GM13976 (cell line): ENCODE measurements around the gene RARS2.
"Not testable (repeated sequence)": the region's sequence is repeated elsewhere in the genome, so short reads cannot be mapped to it uniquely, and the experiment has no call there.

Experiments
- DNase-seq: peaks from one replicate; pipeline ENCODE4 v3.0.0; 2012; ENCODE audit warnings: low spot score
- CTCF ChIP-seq: IDR thresholded peaks from 2 replicates; pipeline ENCODE4 v1.5.1; 2012; ENCODE audit warnings: borderline replicate concordance, mild to moderate bottlenecking; ENCODE audit not compliant: insufficient read depth; ENCODE audit errors: extremely low read depth, missing control alignments, control extremely low read depth
- in situ Hi-C: fragments of 300-500 bp; cut with MboI; formaldehyde crosslinking; loops from one replicate; pipeline ENCODE4 v1.12.0; 2022; ENCODE audit warnings: low sequenced_read_pairs, mixed read lengths, inconsistent platforms; ENCODE audit not compliant: unreplicated experiment

Gene RARS2

GRCh38 chr6:87628881-87629280 is 39.1 kb upstream of the RARS2 start:
- no peak for DNase-seq
- in situ Hi-C loops: no loop called here
- TF ChIP-seq CTCF: no peak

GRCh38 chr6:87628424-87628823 is 38.6 kb upstream of the RARS2 start:
- in situ Hi-C loops: no loop called here
- DNase-seq: peak; percentile 28
- no peak for TF ChIP-seq CTCF

- TF ChIP-seq CTCF: no peak
- in situ Hi-C loops: no loop called here
- DNase-seq: no peak
Measured at GRCh38 chr6:87623248-87623647, 33.5 kb upstream of the RARS2 start.

DNA sequence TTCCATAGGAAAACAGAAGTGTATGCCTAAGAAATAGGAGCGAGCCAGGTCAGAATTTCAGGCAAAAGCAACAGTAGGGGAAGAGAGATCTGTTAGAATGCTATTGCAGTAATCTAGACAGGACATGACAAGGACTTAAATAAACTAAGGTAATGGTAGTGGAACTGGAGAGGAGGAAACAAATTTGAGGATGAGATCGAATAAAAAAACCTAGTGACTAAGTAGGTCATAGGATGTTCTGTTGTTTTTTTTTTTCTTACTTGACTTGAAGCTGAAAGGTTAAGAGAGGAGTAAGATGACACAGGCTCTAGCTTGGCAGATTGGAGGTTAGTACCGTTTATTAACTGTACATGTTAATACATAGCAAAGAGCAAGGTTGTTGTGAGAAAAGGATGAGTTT is 28.7 kb upstream of the RARS2 start:
- DNase-seq: no peak
- no peak for TF ChIP-seq CTCF
- in situ Hi-C loops: no loop called here

- no peak for DNase-seq
- no peak for TF ChIP-seq CTCF
- in situ Hi-C loops: no loop called here
Measured at GRCh38 chr6:87617405-87617804, 27.6 kb upstream of the RARS2 start.

DNA sequence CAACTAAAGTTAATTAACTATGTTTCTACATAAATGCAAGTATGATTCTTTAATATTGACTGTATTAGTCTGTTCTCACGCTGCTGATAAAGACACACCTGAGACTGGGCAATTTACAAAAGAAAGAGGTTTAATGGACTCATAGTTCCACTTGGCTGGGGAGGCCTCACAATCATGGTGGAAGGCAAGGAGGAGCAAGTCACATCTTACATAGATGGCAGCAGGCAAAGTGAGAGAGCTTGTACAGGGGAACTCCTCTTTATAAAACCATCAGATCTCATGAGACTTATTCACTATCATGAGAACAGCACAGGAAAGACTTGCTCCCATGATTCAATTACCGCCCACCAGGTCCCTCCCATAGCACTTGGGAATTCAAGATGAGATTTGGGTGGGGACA is 23.2 kb upstream of the RARS2 start:
- in situ Hi-C loops, DNase-seq: not testable (repeated sequence)

- TF ChIP-seq CTCF: no peak
- in situ Hi-C loops: no loop called here
- DNase-seq: no peak
Measured at GRCh38 chr6:87608802-87609201, 19.0 kb upstream of the RARS2 start.

- no peak for TF ChIP-seq CTCF
- in situ Hi-C loops: no loop called here
- DNase-seq: no peak
Measured at GRCh38 chr6:87606199-87606598, 16.4 kb upstream of the RARS2 start.
